Kidney (tissue), 14 donors: ENCODE data around the gene GPHA2. TPM values are rescaled to one million over a fixed set of nuclear protein-coding genes. Genes with fewer than 3 reads are reported as not detected.

Experiments
- DNase-seq, 5 donors: peaks; one replicate each; pipeline ENCODE4 v3.0.0-alpha.2; 2013 to 2020
- FAIRE-seq: peaks from 2 replicates; lab custom pipeline; 2012; peaks lifted over from hg19 to GRCh38; lab: Jason Lieb, UNC
- H3K27ac ChIP-seq, 2 donors: one replicate each; pipeline ENCODE4 v1.7.0; 2013; ENCODE audit warnings: low read depth in 2 of 2, low read length in 2 of 2, inconsistent platforms in 1 of 2
- H3K27me3 ChIP-seq: one replicate; pipeline ENCODE4 v1.7.1; 2013; ENCODE audit warnings: low read length, inconsistent platforms; ENCODE audit not compliant: control insufficient read depth, insufficient read depth
- H3K36me3 ChIP-seq, 3 donors: one replicate each; pipeline versions ENCODE4 v1.7.0 to v1.7.1; 2013; ENCODE audit warnings: low read length in 3 of 3, control low read depth in 1 of 3, inconsistent platforms in 1 of 3; ENCODE audit not compliant: insufficient read depth in 3 of 3, control insufficient read depth in 2 of 3
- H3K4me1 ChIP-seq, 3 donors: one replicate each; pipeline versions ENCODE4 v1.7.0 to v1.7.1; 2013; ENCODE audit warnings: low read length in 3 of 3, inconsistent platforms in 1 of 3, low read depth in 1 of 3; ENCODE audit not compliant: control insufficient read depth in 2 of 3, insufficient read depth in 2 of 3
- H3K4me3 ChIP-seq, 3 donors: one replicate each; pipeline versions ENCODE4 v1.7.0 to v1.8.1; 2013; ENCODE audit warnings: low read length in 3 of 3, control low read depth in 1 of 3, inconsistent platforms in 1 of 3
- H3K9ac ChIP-seq, 3 donors: one replicate each; pipeline versions ENCODE4 v1.7.0 to v1.7.1; 2013; ENCODE audit warnings: low read length in 3 of 3, control low read depth in 1 of 3, inconsistent platforms in 1 of 3
- H3K9me3 ChIP-seq, 3 donors: one replicate each; pipeline versions ENCODE4 v1.7.0 to v1.7.1; 2013; ENCODE audit warnings: low read length in 3 of 3, control low read depth in 1 of 3, inconsistent platforms in 1 of 3; ENCODE audit not compliant: control insufficient read depth in 2 of 3, insufficient read depth in 1 of 3
- CTCF ChIP-seq: IDR thresholded peaks from 3 replicates; pipeline ENCODE4 v1.5.1; 2012; ENCODE audit warnings: mild to moderate bottlenecking, moderate library complexity, borderline replicate concordance; ENCODE audit not compliant: insufficient read depth; ENCODE audit errors: extremely low read depth
- intact Hi-C: fragments of 100-400 bp; cut with DNase I; formaldehyde crosslinking; loops from one replicate; pipeline ENCODE4 v1.11.1; 2022
- polyA plus RNA-seq: library from polyadenylated mRNA; stranded (reverse); fragments of 350-450 nt; fragmentation: Illumina TruSeq; extraction: RNeasy Lipid Tissue Mini Kit (QIAGEN cat#74804); gene quantifications from one replicate; pipeline ENCODE4 v1.2.3, GENCODE V29; 2014; ENCODE audit warnings: low read depth, low replicate concordance; ENCODE audit not compliant: insufficient read depth
- total RNA-seq: library from RNA; stranded (reverse); fragmentation: NEBNext Ultra II Directional; extraction: Animal tissue kit (Norgen Biotek cat#: 25700); gene quantifications from one replicate; pipeline ENCODE4 v1.2.1, GENCODE V29; 2021
- donor health status: control.
- donor health status: control.
- donor health status: control.
- donor health status: control.
- donor health status: control.
- donor health status: DM: yes; HTN: yes; CAD: no.
- donor health status: Normal renal cell carcinoma (clear cell type).

Gene GPHA2
- total and polyA plus RNA-seq, 2 donors from 2014 or later = 0.99 TPM; not detected in 1

- Histone ChIP-seq H3K4me3 (no peak overlapping the region), H3K4me1 (no peaks in the 10 kb centered on the region), H3K27ac (no peak overlapping the region), H3K9me3 (no peaks in the 10 kb centered on the region), H3K27me3 (no peaks in the 10 kb centered on the region), H3K9ac (no peak overlapping the region), H3K36me3 (peaks cover 2 to 47% (median 14%) of the 10 kb centered on the region in 3 donors)
- no peak for FAIRE-seq
- intact Hi-C loops = no loop called here
- DNase-seq = no peak
- no peak for TF ChIP-seq CTCF
These were observed 29.4 kb downstream of the GPHA2 start for GRCh38 chr11:64906314-64906635.

DNA sequence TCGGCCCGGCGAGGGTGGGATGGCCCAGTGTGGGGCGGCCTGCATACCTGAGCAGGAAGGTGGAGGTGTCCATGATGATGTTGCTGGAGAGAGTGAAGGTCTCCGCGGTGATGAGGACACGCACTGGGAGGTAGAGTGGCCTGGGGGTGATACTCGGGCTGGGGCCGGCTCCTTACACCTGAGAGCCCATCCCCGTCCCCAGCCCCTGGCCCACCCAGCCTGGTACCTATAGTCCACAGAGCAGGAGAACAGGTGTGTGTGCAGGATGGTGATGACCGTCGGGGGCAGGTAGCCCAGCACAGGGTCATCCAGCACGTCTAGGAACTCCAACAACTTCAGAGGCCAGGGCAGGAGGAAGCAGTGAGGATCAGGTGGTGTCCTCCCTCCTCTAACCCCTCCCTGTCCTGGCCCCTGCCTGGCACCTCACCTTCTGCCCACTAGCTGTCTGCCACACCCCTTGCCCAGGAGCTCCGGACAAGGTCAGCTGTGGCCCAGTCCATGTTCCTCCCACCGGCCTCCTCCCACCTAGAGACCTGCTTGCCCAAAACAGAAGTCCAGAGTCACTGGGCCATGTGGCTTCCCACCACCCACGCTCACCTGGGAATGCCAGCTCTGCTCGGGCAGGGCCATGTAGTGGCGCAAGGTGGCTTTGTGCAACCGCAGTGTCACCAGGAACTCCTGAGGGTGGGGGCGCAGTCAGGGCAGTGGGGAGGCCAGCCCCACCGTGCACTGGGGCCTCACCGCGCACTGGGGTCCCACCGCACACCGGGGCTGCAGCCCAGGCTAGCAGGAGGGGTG is 30.0 kb downstream of the GPHA2 start:
- Histone ChIP-seq H3K4me3 (no peak overlapping the region), H3K27me3 (no peaks in the 10 kb centered on the region), H3K9ac (no peak overlapping the region), H3K9me3 (no peaks in the 10 kb centered on the region), H3K27ac (no peak overlapping the region), H3K36me3 (peaks cover 2 to 41% (median 14%) of the 10 kb centered on the region in 3 donors), H3K4me1 (no peaks in the 10 kb centered on the region)
- TF ChIP-seq CTCF = no peak
- intact Hi-C loops = no loop called here
- DNase-seq = no peak
- no peak for FAIRE-seq

- peaks cover 2 to 25% (median 12%) of the 10 kb centered on the region in 3 donors for H3K36me3 ChIP-seq
These were observed 32.3 kb downstream of the GPHA2 start for GRCh38 chr11:64903291-64903833.

More at GRCh38 chr11:64903291-64903833, 32.3 kb downstream of the GPHA2 start:
- FAIRE-seq = no peak
- Histone ChIP-seq H3K4me3 (no peak overlapping the region), H3K9ac (no peak overlapping the region), H3K27ac (no peak overlapping the region), H3K27me3 (no peaks in the 10 kb centered on the region), H3K9me3 (no peaks in the 10 kb centered on the region), H3K4me1 (no peaks in the 10 kb centered on the region)
- no peak for TF ChIP-seq CTCF
- intact Hi-C loops = no loop called here
- no peak for DNase-seq
